ENCODE results near the gene APH1A.

The APH1A gene

GRCh38 chr1:150293433-150294253 lies 24.8 kb upstream of the APH1A start, which contains the start of gene MRPS21:
Gene MRPS21, plus strand, starts transcription at chr1:150293861. Its CDS starts 506 bp downstream, at chr1:150294367.
- Histone ChIP-seq H3K9me3 (replicated peaks in 1 of 11) (no peaks in the 10 kb centered on the region), H3K27me3 (no peaks in the 10 kb centered on the region), H4K20me1 (peaks cover 0 to 9% (median 0%) of the 10 kb centered on the region in 11 experiments; a peak in 2 of 22 replicates), H3K27ac (peak within 1 kb of the TSS; percentile 75 to 95 (median 82)), H3K4me1 (peaks cover 26 to 35% (median 31%) of the 10 kb centered on the region in 10 experiments), H3K36me3 (peaks cover 12 to 40% (median 32%) of the 10 kb centered on the region in 11 experiments), H3K4me3 (peak within 1 kb of the TSS; percentile 68 to 83 (median 72)), H3K4me2 (peak within 1 kb of the TSS; percentile 80 to 94 (median 90)), H3K9ac (peak within 1 kb of the TSS; percentile 73 to 86 (median 80))
- TF ChIP-seq Cebpa-rat (IDR thresholded peaks at IDR 0.05), result no peak; a peak in 2 of 22 replicates

- TF ChIP-seq Cebpa-rat (IDR thresholded peaks at IDR 0.05), result no peak
- Histone ChIP-seq H3K27ac (no peak overlapping the region), H3K36me3 (no peaks in the 10 kb centered on the region), H3K9me3 (replicated peaks in 1 of 11) (no peaks in the 10 kb centered on the region), H3K9ac (no peak overlapping the region), H3K4me1 (peaks cover 5 to 12% (median 9%) of the 10 kb centered on the region in 10 experiments), H3K27me3 (no peaks in the 10 kb centered on the region), H4K20me1 (no peaks in the 10 kb centered on the region), H3K4me3 (no peak overlapping the region), H3K4me2 (no peak overlapping the region)
Observed at GRCh38 chr1:150288822-150289221, 20.0 kb upstream of the APH1A start.

- Histone ChIP-seq H3K9me3 (replicated peaks in 1 of 11) (no peaks in the 10 kb centered on the region), H3K36me3 (no peaks in the 10 kb centered on the region), H3K4me1 (peaks cover 5 to 10% (median 8%) of the 10 kb centered on the region in 10 experiments), H4K20me1 (no peaks in the 10 kb centered on the region), H3K4me2 (no peak overlapping the region), H3K27ac (no peak overlapping the region), H3K4me3 (no peak overlapping the region), H3K27me3 (no peaks in the 10 kb centered on the region), H3K9ac (no peak overlapping the region)
- TF ChIP-seq Cebpa-rat (IDR thresholded peaks at IDR 0.05), result no peak
Observed at GRCh38 chr1:150288382-150288781, 19.6 kb upstream of the APH1A start.

- no peak overlapping the region for H3K9ac ChIP-seq
Observed at GRCh38 chr1:150283260-150283659, 14.4 kb upstream of the APH1A start.

GRCh38 chr1:150282558-150282958 lies 13.7 kb upstream of the APH1A start:
- no peak for TF ChIP-seq Cebpa-rat (IDR thresholded peaks at IDR 0.05)
- Histone ChIP-seq H3K36me3 (no peaks in the 10 kb centered on the region), H3K9me3 (replicated peaks in 1 of 11) (peaks cover 0 to 4% (median 0%) of the 10 kb centered on the region in 11 experiments; a peak in 1 of 22 replicates), H3K4me3 (no peak overlapping the region), H4K20me1 (no peaks in the 10 kb centered on the region), H3K4me1 (peaks cover 7 to 13% (median 9%) of the 10 kb centered on the region in 10 experiments; a peak in 16 of 20 replicates), H3K27me3 (peaks cover 7 to 17% (median 12%) of the 10 kb centered on the region in 11 experiments; a peak in 18 of 22 replicates), H3K9ac (no peak overlapping the region), H3K27ac (no peak overlapping the region), H3K4me2 (no peak overlapping the region)

More at GRCh38 chr1:150283260-150283659, 14.4 kb upstream of the APH1A start:
- Histone ChIP-seq H3K36me3 (no peaks in the 10 kb centered on the region), H3K27me3 (peaks cover 7 to 17% (median 12%) of the 10 kb centered on the region in 11 experiments; a peak in 18 of 22 replicates), H4K20me1 (no peaks in the 10 kb centered on the region), H3K4me2 (no peak overlapping the region), H3K4me1 (peaks cover 7 to 13% (median 9%) of the 10 kb centered on the region in 10 experiments; a peak in 16 of 20 replicates), H3K27ac (no peak overlapping the region), H3K4me3 (no peak overlapping the region), H3K9me3 (replicated peaks in 1 of 11) (peaks cover 0 to 4% (median 0%) of the 10 kb centered on the region in 11 experiments; a peak in 1 of 22 replicates)
- no peak for TF ChIP-seq Cebpa-rat (IDR thresholded peaks at IDR 0.05)

- peak within 1 kb of the TSS in 8 of 11 experiments; percentile 6 to 47 (median 34); a peak in 9 of 22 replicates for H3K27ac ChIP-seq
- peak within 1 kb of the TSS in 9 of 10 experiments; percentile 1 to 56 (median 38); a peak in 15 of 20 replicates for H3K4me3 ChIP-seq
- H3K4me2 ChIP-seq, result peak within 1 kb of the TSS; percentile 48 to 85 (median 73)
- H3K9me3 ChIP-seq (replicated peaks in 1 of 11), result peaks cover 0 to 4% (median 0%) of the 10 kb centered on the region in 11 experiments; a peak in 1 of 22 replicates
- no peaks in the 10 kb centered on the region for H3K36me3 ChIP-seq
- TF ChIP-seq Cebpa-rat (IDR thresholded peaks at IDR 0.05), result no peak
- peaks cover 7 to 17% (median 12%) of the 10 kb centered on the region in 11 experiments; a peak in 18 of 22 replicates for H3K27me3 ChIP-seq
- H3K9ac ChIP-seq, result peak within 1 kb of the TSS; percentile 8 to 73 (median 62); a peak in 20 of 22 replicates
- H3K4me1 ChIP-seq, result peaks cover 7 to 13% (median 9%) of the 10 kb centered on the region in 10 experiments; a peak in 16 of 20 replicates
- H4K20me1 ChIP-seq, result no peaks in the 10 kb centered on the region
Observed at GRCh38 chr1:150281758-150282557, 13.1 kb upstream of the APH1A start, which contains the start of gene CIART. Gene CIART, plus strand, starts transcription at chr1:150282554. Its CDS starts 714 bp downstream, at chr1:150283268.

- Histone ChIP-seq H3K4me3 (peak overlapping the region in 9 of 10 experiments; percentile 1 to 56 (median 38); a peak in 15 of 20 replicates), H4K20me1 (no peaks in the 10 kb centered on the region), H3K9ac (peak overlapping the region; percentile 8 to 73 (median 62); a peak in 20 of 22 replicates), H3K36me3 (0 out of 22 replicates have a peak, but pooled peaks cover 0 to 4% (median 0%) of the 10 kb centered on the region in 11 experiments), H3K4me2 (peak overlapping the region; percentile 48 to 85 (median 73)), H3K27ac (peak overlapping the region in 8 of 11 experiments; percentile 6 to 47 (median 34); a peak in 9 of 22 replicates), H3K4me1 (peaks cover 7 to 13% (median 9%) of the 10 kb centered on the region in 10 experiments; a peak in 16 of 20 replicates), H3K9me3 (replicated peaks in 1 of 11) (peaks cover 0 to 4% (median 0%) of the 10 kb centered on the region in 11 experiments; a peak in 1 of 22 replicates), H3K27me3 (peaks cover 7 to 17% (median 12%) of the 10 kb centered on the region in 11 experiments; a peak in 18 of 22 replicates)
- no peak for TF ChIP-seq Cebpa-rat (IDR thresholded peaks at IDR 0.05)
Observed at GRCh38 chr1:150281221-150281757, 12.5 kb upstream of the APH1A start.
